ENCODE data around the gene RBM38. TPM values are rescaled to one million over a fixed set of nuclear protein-coding genes. Genes with fewer than 3 reads are reported as not detected.

The RBM38 gene
- total and polyA plus RNA-seq, 4 donors: 12.7 to 25.0 (median 18.2) TPM

- no peaks in the 10 kb centered on the region for H3K27me3 ChIP-seq (ENCODE audit: control insufficient read depth, insufficient read depth, low read length)
- WGBS (ENCODE audit: insufficient coverage): 49% methylated on average over 15 of the region's 20 CpGs
- peak; percentile 53 to 93 (median 68) for DNase-seq (ENCODE audit: low read depth in 4 of 6, low spot score in 6 of 6)
- no peaks in the 10 kb centered on the region for H3K9me3 ChIP-seq (ENCODE audit: control insufficient read depth, insufficient read depth, low read length)
- H3K36me3 ChIP-seq (ENCODE audit: control insufficient read depth, insufficient read depth, low read length): peaks cover 45% of the 10 kb centered on the region
- H3K27ac ChIP-seq (ENCODE audit: low read depth, low read length): no peak overlapping the region
- no peaks in the 10 kb centered on the region for H3K4me1 ChIP-seq (ENCODE audit: control insufficient read depth, insufficient read depth, low read length)
- no peak overlapping the region for H3K4me3 ChIP-seq (ENCODE audit: low read depth, low read length)
Observed at GRCh38 chr20:57381596-57382503, 9.3 kb upstream of the RBM38 start.

- Histone ChIP-seq H3K4me3 (ENCODE audit: low read depth, low read length) (no peak overlapping the region), H3K36me3 (ENCODE audit: control insufficient read depth, insufficient read depth, low read length) (peaks cover 39% of the 10 kb centered on the region), H3K27ac (ENCODE audit: low read depth, low read length) (no peak overlapping the region), H3K4me1 (ENCODE audit: control insufficient read depth, insufficient read depth, low read length) (no peaks in the 10 kb centered on the region), H3K27me3 (ENCODE audit: control insufficient read depth, insufficient read depth, low read length) (no peaks in the 10 kb centered on the region), H3K9me3 (ENCODE audit: control insufficient read depth, insufficient read depth, low read length) (no peaks in the 10 kb centered on the region)
- DNase-seq (ENCODE audit: low read depth in 4 of 6, low spot score in 6 of 6): no peak
- 90% methylated on average over 2 of the region's 5 CpGs for WGBS (ENCODE audit: insufficient coverage)
Observed at GRCh38 chr20:57382516-57382915, 8.7 kb upstream of the RBM38 start.

GRCh38 chr20:57383447-57384347 lies 7.5 kb upstream of the RBM38 start:
- Histone ChIP-seq H3K4me1 (ENCODE audit: control insufficient read depth, insufficient read depth, low read length) (peaks cover 4% of the 10 kb centered on the region), H3K4me3 (ENCODE audit: low read depth, low read length) (no peak overlapping the region), H3K27me3 (ENCODE audit: control insufficient read depth, insufficient read depth, low read length) (no peaks in the 10 kb centered on the region), H3K27ac (ENCODE audit: low read depth, low read length) (no peak overlapping the region), H3K36me3 (ENCODE audit: control insufficient read depth, insufficient read depth, low read length) (peaks cover 33% of the 10 kb centered on the region), H3K9me3 (ENCODE audit: control insufficient read depth, insufficient read depth, low read length) (no peaks in the 10 kb centered on the region)
- 87% methylated on average over 11 of the region's 20 CpGs for WGBS (ENCODE audit: insufficient coverage)
- no peak for DNase-seq (ENCODE audit: low read depth in 4 of 6, low spot score in 6 of 6)

- no peak for DNase-seq (ENCODE audit: low read depth in 4 of 6, low spot score in 6 of 6)
- H3K9me3 ChIP-seq (ENCODE audit: control insufficient read depth, insufficient read depth, low read length): no peaks in the 10 kb centered on the region
- no peak overlapping the region for H3K4me3 ChIP-seq (ENCODE audit: low read depth, low read length)
- H3K27ac ChIP-seq (ENCODE audit: low read depth, low read length): no peak overlapping the region
- WGBS (ENCODE audit: insufficient coverage): 94% methylated on average over 8 of the region's 8 CpGs
- H3K4me1 ChIP-seq (ENCODE audit: control insufficient read depth, insufficient read depth, low read length): peaks cover 7% of the 10 kb centered on the region
- peaks cover 33% of the 10 kb centered on the region for H3K36me3 ChIP-seq (ENCODE audit: control insufficient read depth, insufficient read depth, low read length)
- H3K27me3 ChIP-seq (ENCODE audit: control insufficient read depth, insufficient read depth, low read length): peaks cover under 1% of the 10 kb centered on the region
Observed at GRCh38 chr20:57384486-57384885, 6.7 kb upstream of the RBM38 start.

GRCh38 chr20:57384953-57385761 lies 6.0 kb upstream of the RBM38 start:
- DNase-seq (ENCODE audit: low read depth in 4 of 6, low spot score in 6 of 6): no peak
- H3K4me1 ChIP-seq (ENCODE audit: control insufficient read depth, insufficient read depth, low read length): peaks cover 14% of the 10 kb centered on the region
- 90% methylated on average over 27 of the region's 29 CpGs for WGBS (ENCODE audit: insufficient coverage)
- no peak overlapping the region for H3K27ac ChIP-seq (ENCODE audit: low read depth, low read length)
- H3K4me3 ChIP-seq (ENCODE audit: low read depth, low read length): no peak overlapping the region
- peaks cover 33% of the 10 kb centered on the region for H3K36me3 ChIP-seq (ENCODE audit: control insufficient read depth, insufficient read depth, low read length)
- H3K9me3 ChIP-seq (ENCODE audit: control insufficient read depth, insufficient read depth, low read length): no peaks in the 10 kb centered on the region
- peaks cover 7% of the 10 kb centered on the region for H3K27me3 ChIP-seq (ENCODE audit: control insufficient read depth, insufficient read depth, low read length)

GRCh38 chr20:57385940-57386339 lies 5.3 kb upstream of the RBM38 start:
- 88% methylated on average over 6 of the region's 6 CpGs for WGBS (ENCODE audit: insufficient coverage)
- no peaks in the 10 kb centered on the region for H3K9me3 ChIP-seq (ENCODE audit: control insufficient read depth, insufficient read depth, low read length)
- no peak overlapping the region for H3K27ac ChIP-seq (ENCODE audit: low read depth, low read length)
- no peak for DNase-seq (ENCODE audit: low read depth in 4 of 6, low spot score in 6 of 6)
- H3K36me3 ChIP-seq (ENCODE audit: control insufficient read depth, insufficient read depth, low read length): peaks cover 25% of the 10 kb centered on the region
- H3K4me3 ChIP-seq (ENCODE audit: low read depth, low read length): no peak overlapping the region
- H3K4me1 ChIP-seq (ENCODE audit: control insufficient read depth, insufficient read depth, low read length): peaks cover 19% of the 10 kb centered on the region
- H3K27me3 ChIP-seq (ENCODE audit: control insufficient read depth, insufficient read depth, low read length): peaks cover 11% of the 10 kb centered on the region

- 83% methylated on average over 4 of the region's 4 CpGs for WGBS (ENCODE audit: insufficient coverage)
- peaks cover 21% of the 10 kb centered on the region for H3K36me3 ChIP-seq (ENCODE audit: control insufficient read depth, insufficient read depth, low read length)
- no peaks in the 10 kb centered on the region for H3K9me3 ChIP-seq (ENCODE audit: control insufficient read depth, insufficient read depth, low read length)
- no peak for DNase-seq (ENCODE audit: low read depth in 4 of 6, low spot score in 6 of 6)
- H3K27me3 ChIP-seq (ENCODE audit: control insufficient read depth, insufficient read depth, low read length): peaks cover 11% of the 10 kb centered on the region
- H3K27ac ChIP-seq (ENCODE audit: low read depth, low read length): no peak overlapping the region
- H3K4me3 ChIP-seq (ENCODE audit: low read depth, low read length): no peak overlapping the region
- peaks cover 19% of the 10 kb centered on the region for H3K4me1 ChIP-seq (ENCODE audit: control insufficient read depth, insufficient read depth, low read length)
Observed at GRCh38 chr20:57386762-57387161, 4.4 kb upstream of the RBM38 start.

DNA sequence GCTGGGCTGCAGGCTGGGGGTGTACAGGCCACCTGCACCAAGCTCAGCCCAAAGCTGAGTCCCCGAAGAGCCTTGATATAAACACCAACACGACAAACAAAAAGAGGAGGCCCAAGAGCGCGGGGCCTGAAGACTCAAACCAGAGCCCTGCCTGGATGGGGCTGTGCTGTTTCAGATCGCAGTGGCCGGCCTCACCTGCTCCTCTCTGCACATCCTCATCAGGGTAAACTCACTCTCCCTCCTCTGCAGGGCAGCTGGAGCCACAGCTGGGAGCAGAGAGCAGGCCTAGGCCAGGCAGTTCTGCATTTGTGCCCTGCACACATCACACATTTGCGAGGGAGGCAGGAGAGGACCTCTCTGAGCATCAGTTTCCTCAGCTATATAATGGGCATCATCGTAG lies 3.7 kb upstream of the RBM38 start:
- 91% methylated on average over 7 of the region's 8 CpGs for WGBS (ENCODE audit: insufficient coverage)

GRCh38 chr20:57387945-57388371 lies 3.2 kb upstream of the RBM38 start:
- Histone ChIP-seq H3K4me1 (ENCODE audit: control insufficient read depth, insufficient read depth, low read length) (peaks cover 30% of the 10 kb centered on the region), H3K27me3 (ENCODE audit: control insufficient read depth, insufficient read depth, low read length) (peaks cover 11% of the 10 kb centered on the region), H3K4me3 (ENCODE audit: low read depth, low read length) (no peak overlapping the region), H3K27ac (ENCODE audit: low read depth, low read length) (no peak overlapping the region), H3K36me3 (ENCODE audit: control insufficient read depth, insufficient read depth, low read length) (peaks cover 27% of the 10 kb centered on the region), H3K9me3 (ENCODE audit: control insufficient read depth, insufficient read depth, low read length) (no peaks in the 10 kb centered on the region)
- peak in 1 of 6 donors; percentile 38 for DNase-seq (ENCODE audit: low read depth in 4 of 6, low spot score in 6 of 6)
- WGBS (ENCODE audit: insufficient coverage): 75% methylated on average over 4 of the region's 7 CpGs

More for the DNA sequence above, 3.7 kb upstream of the RBM38 start:
- Histone ChIP-seq H3K27me3 (ENCODE audit: control insufficient read depth, insufficient read depth, low read length) (peaks cover 11% of the 10 kb centered on the region), H3K4me3 (ENCODE audit: low read depth, low read length) (no peak overlapping the region), H3K4me1 (ENCODE audit: control insufficient read depth, insufficient read depth, low read length) (peaks cover 25% of the 10 kb centered on the region), H3K9me3 (ENCODE audit: control insufficient read depth, insufficient read depth, low read length) (no peaks in the 10 kb centered on the region), H3K27ac (ENCODE audit: low read depth, low read length) (no peak overlapping the region), H3K36me3 (ENCODE audit: control insufficient read depth, insufficient read depth, low read length) (peaks cover 23% of the 10 kb centered on the region)
- no peak for DNase-seq (ENCODE audit: low read depth in 4 of 6, low spot score in 6 of 6)

Measured in spinal cord (tissue), 10 donors.